A549 treated with Mapracorat at 1 μM for 4 hours (cell line): ENCODE measurements around the gene SMARCA1. TPM values are rescaled to one million over a fixed set of nuclear protein-coding genes. Genes with fewer than 3 reads are reported as not detected.

ENCODE experiments used
- total RNA-seq: library from RNA; stranded (reverse); fragments of 200-300 nt; extraction: Qiagen RNA extraction; gene quantifications from 5 replicates; pipeline ENCODE4 v1.2.3, GENCODE V29; 2022

SMARCA1 gene, protein sequence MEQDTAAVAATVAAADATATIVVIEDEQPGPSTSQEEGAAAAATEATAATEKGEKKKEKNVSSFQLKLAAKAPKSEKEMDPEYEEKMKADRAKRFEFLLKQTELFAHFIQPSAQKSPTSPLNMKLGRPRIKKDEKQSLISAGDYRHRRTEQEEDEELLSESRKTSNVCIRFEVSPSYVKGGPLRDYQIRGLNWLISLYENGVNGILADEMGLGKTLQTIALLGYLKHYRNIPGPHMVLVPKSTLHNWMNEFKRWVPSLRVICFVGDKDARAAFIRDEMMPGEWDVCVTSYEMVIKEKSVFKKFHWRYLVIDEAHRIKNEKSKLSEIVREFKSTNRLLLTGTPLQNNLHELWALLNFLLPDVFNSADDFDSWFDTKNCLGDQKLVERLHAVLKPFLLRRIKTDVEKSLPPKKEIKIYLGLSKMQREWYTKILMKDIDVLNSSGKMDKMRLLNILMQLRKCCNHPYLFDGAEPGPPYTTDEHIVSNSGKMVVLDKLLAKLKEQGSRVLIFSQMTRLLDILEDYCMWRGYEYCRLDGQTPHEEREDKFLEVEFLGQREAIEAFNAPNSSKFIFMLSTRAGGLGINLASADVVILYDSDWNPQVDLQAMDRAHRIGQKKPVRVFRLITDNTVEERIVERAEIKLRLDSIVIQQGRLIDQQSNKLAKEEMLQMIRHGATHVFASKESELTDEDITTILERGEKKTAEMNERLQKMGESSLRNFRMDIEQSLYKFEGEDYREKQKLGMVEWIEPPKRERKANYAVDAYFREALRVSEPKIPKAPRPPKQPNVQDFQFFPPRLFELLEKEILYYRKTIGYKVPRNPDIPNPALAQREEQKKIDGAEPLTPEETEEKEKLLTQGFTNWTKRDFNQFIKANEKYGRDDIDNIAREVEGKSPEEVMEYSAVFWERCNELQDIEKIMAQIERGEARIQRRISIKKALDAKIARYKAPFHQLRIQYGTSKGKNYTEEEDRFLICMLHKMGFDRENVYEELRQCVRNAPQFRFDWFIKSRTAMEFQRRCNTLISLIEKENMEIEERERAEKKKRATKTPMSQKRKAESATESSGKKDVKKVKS
- 32.9 to 52.6 TPM (median 47.4 TPM) in 5 replicates for total RNA-seq

DNA sequence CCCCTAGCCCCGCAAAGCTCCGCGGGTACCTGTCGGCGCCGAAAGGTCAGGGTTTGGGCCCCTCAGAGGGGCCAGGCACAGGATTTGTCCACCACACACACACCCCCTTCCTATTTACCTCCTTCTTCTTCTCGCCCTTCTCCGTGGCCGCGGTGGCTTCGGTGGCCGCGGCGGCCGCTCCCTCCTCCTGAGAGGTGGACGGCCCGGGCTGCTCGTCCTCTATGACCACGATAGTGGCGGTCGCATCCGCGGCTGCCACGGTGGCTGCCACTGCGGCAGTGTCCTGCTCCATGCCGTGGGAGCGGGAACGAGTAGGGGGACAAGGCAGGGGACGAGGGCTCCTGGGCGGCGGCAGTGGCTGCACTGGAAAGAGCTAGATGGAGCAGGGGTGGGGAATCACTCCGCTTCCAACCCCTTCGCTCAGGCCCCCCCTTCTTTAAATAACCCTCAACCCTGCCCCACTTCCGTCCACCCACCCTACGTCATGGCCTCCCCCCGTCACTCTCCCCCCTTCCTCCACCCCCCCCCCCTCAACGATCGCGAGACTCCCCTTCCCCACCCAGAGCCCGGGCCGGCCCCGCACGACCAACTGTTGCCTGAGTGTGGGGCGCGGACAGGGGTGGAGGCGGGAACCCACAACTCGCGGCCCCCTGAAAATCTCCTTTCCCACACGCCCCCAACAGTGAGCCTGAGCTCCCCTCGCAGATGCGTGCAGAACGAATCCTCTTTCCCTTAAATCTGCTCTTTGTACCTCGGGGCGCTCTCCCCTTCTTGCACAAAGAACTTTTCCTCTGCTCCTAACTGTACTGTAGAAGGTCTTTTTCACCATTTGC is at the start of gene SMARCA1:
TSS of gene SMARCA1 (minus strand) at position 412 of the 833 bp plus-strand sequence. CDS start at position 292, 120 bp downstream.

DNA sequence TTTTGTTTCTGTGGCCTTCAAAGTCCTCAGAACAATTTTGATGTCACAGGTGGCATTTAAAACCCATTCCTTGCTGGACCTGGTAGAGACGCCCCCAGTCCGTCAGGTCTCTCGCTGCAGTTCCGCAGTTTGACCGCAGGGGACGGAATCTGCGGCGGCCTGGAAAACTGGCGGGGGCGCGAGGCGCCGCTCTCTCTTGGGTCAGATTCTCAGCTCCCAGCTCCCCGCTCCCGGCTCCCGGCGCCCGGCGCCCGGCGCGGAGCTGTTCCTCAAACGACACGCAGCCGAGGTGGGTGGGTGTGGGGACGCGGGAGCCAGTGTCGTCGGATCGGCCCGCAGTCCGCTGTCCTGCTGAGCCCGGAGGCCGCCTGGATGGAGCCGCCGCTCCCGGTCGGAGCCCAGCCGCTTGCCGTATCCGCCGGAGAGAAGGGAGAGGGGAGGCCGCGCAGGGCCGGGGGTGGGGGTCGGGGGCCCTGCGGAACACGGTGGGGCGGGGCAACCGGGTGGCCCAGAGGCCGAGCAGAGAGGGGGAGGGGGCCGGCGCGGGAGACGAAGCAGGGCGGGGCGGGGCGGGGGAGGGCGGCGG is 16.9 kb upstream of the SMARCA1 start, which contains the start of gene OCRL:
TSS of gene OCRL (plus strand) at position 192 of the 586 bp plus-strand sequence. CDS start at position 373, 181 bp downstream.

Other genes starting within 250 kb of the SMARCA1 start
- 18.4 to 25.7 TPM (median 24.8 TPM) in 5 replicates for gene OCRL, start 16.8 kb upstream of the SMARCA1 start, total RNA-seq
- 0.76 to 1.1 TPM (median 0.88 TPM) in 5 replicates for gene APLN, start 131.5 kb upstream of the SMARCA1 start, total RNA-seq
- not detected in 5 replicates for gene XPNPEP2, start 215.5 kb upstream of the SMARCA1 start, total RNA-seq